ENCODE data around the gene MFSD6.
"Not testable (repeated sequence)": the region's sequence is repeated elsewhere in the genome, so short reads cannot be mapped to it uniquely, and the experiment has no call there.

MFSD6 gene

GRCh38 chr2:190417045-190417842 lies 9.1 kb downstream of the MFSD6 start:
- WGBS, 2 experiments (ENCODE audit: insufficient coverage in 2 of 2): 87 to 89% methylated on average over 5 of the region's 9 CpGs
- Histone ChIP-seq H3K27ac (ENCODE audit: low read depth, low read length, severe bottlenecking) (no peak overlapping the region), H3K4me1 (ENCODE audit: control insufficient read depth, insufficient read depth, low read length, poor library complexity, severe bottlenecking) (no peaks in the 10 kb centered on the region)

GRCh38 chr2:190418727-190419126 lies 10.6 kb downstream of the MFSD6 start:
- Histone ChIP-seq H3K27ac (ENCODE audit: low read depth, low read length, severe bottlenecking) (no peak overlapping the region), H3K4me3 (ENCODE audit: extremely low read depth, insufficient read depth, low read length, poor library complexity, severe bottlenecking) (no peak overlapping the region), H3K9me3 (ENCODE audit: control insufficient read depth, low read length) (no peaks in the 10 kb centered on the region), H3K36me3 (ENCODE audit: control insufficient read depth, insufficient read depth, low read length) (no peaks in the 10 kb centered on the region), H3K4me1 (ENCODE audit: control insufficient read depth, insufficient read depth, low read length, poor library complexity, severe bottlenecking) (no peaks in the 10 kb centered on the region)
- WGBS, 2 experiments (ENCODE audit: insufficient coverage in 2 of 2): 82 to 83% methylated on average over 1 of the region's 1 CpG

More at GRCh38 chr2:190417045-190417842, 9.1 kb downstream of the MFSD6 start:
- no peak overlapping the region for H3K4me3 ChIP-seq (ENCODE audit: extremely low read depth, insufficient read depth, low read length, poor library complexity, severe bottlenecking)
- H3K36me3 ChIP-seq (ENCODE audit: control insufficient read depth, insufficient read depth, low read length): no peaks in the 10 kb centered on the region
- H3K9me3 ChIP-seq (ENCODE audit: control insufficient read depth, low read length): no peaks in the 10 kb centered on the region

- Histone ChIP-seq H3K9me3 (ENCODE audit: control insufficient read depth, low read length) (no peaks in the 10 kb centered on the region), H3K27ac (ENCODE audit: low read depth, low read length, severe bottlenecking) (no peak overlapping the region), H3K36me3 (ENCODE audit: control insufficient read depth, insufficient read depth, low read length) (no peaks in the 10 kb centered on the region), H3K4me1 (ENCODE audit: control insufficient read depth, insufficient read depth, low read length, poor library complexity, severe bottlenecking) (no peaks in the 10 kb centered on the region), H3K4me3 (ENCODE audit: extremely low read depth, insufficient read depth, low read length, poor library complexity, severe bottlenecking) (no peak overlapping the region)
- no CpG with 5 or more reads among the region's 1 CpG for WGBS, 2 experiments (ENCODE audit: insufficient coverage in 2 of 2)
Observed at GRCh38 chr2:190420801-190421200, 12.6 kb downstream of the MFSD6 start.

- H3K27ac ChIP-seq (ENCODE audit: low read depth, low read length, severe bottlenecking): no peak overlapping the region
- H3K9me3 ChIP-seq (ENCODE audit: control insufficient read depth, low read length): no peaks in the 10 kb centered on the region
- whole genome bisulfite sequencing, 2 experiments (ENCODE audit: insufficient coverage in 2 of 2): 80 to 88% methylated on average over 1 of the region's 1 CpG
- no peak overlapping the region for H3K4me3 ChIP-seq (ENCODE audit: extremely low read depth, insufficient read depth, low read length, poor library complexity, severe bottlenecking)
- no peaks in the 10 kb centered on the region for H3K4me1 ChIP-seq (ENCODE audit: control insufficient read depth, insufficient read depth, low read length, poor library complexity, severe bottlenecking)
- no peaks in the 10 kb centered on the region for H3K36me3 ChIP-seq (ENCODE audit: control insufficient read depth, insufficient read depth, low read length)
Observed at GRCh38 chr2:190425221-190425866, 17.2 kb downstream of the MFSD6 start.

- no peaks in the 10 kb centered on the region for H3K4me1 ChIP-seq (ENCODE audit: control insufficient read depth, insufficient read depth, low read length, poor library complexity, severe bottlenecking)
- no peak overlapping the region for H3K27ac ChIP-seq (ENCODE audit: low read depth, low read length, severe bottlenecking)
- no peaks in the 10 kb centered on the region for H3K9me3 ChIP-seq (ENCODE audit: control insufficient read depth, low read length)
- no peak overlapping the region for H3K4me3 ChIP-seq (ENCODE audit: extremely low read depth, insufficient read depth, low read length, poor library complexity, severe bottlenecking)
- no peaks in the 10 kb centered on the region for H3K36me3 ChIP-seq (ENCODE audit: control insufficient read depth, insufficient read depth, low read length)
Observed at GRCh38 chr2:190425883-190426658, 17.9 kb downstream of the MFSD6 start.

GRCh38 chr2:190430866-190431265 lies 22.7 kb downstream of the MFSD6 start:
- H3K4me1 ChIP-seq (ENCODE audit: control insufficient read depth, insufficient read depth, low read length, poor library complexity, severe bottlenecking); H3K9me3 ChIP-seq (ENCODE audit: control insufficient read depth, low read length); H3K4me3 ChIP-seq (ENCODE audit: extremely low read depth, insufficient read depth, low read length, poor library complexity, severe bottlenecking); H3K36me3 ChIP-seq (ENCODE audit: control insufficient read depth, insufficient read depth, low read length); H3K27ac ChIP-seq (ENCODE audit: low read depth, low read length, severe bottlenecking): not testable (repeated sequence)
- 98 to 100% methylated on average over 9 to 16 of the region's 26 CpGs for WGBS, 2 experiments (ENCODE audit: insufficient coverage in 2 of 2)

- Histone ChIP-seq H3K4me3 (ENCODE audit: extremely low read depth, insufficient read depth, low read length, poor library complexity, severe bottlenecking) (no peak overlapping the region), H3K36me3 (ENCODE audit: control insufficient read depth, insufficient read depth, low read length) (no peaks in the 10 kb centered on the region), H3K4me1 (ENCODE audit: control insufficient read depth, insufficient read depth, low read length, poor library complexity, severe bottlenecking) (no peaks in the 10 kb centered on the region), H3K27ac (ENCODE audit: low read depth, low read length, severe bottlenecking) (no peak overlapping the region), H3K9me3 (ENCODE audit: control insufficient read depth, low read length) (no peaks in the 10 kb centered on the region)
Observed at GRCh38 chr2:190431907-190432306, 23.8 kb downstream of the MFSD6 start.

- 88% methylated on average over 1 to 4 of the region's 5 CpGs for WGBS, 2 experiments (ENCODE audit: insufficient coverage in 2 of 2)
- H3K4me1 ChIP-seq (ENCODE audit: control insufficient read depth, insufficient read depth, low read length, poor library complexity, severe bottlenecking): no peaks in the 10 kb centered on the region
- H3K36me3 ChIP-seq (ENCODE audit: control insufficient read depth, insufficient read depth, low read length): no peaks in the 10 kb centered on the region
- H3K9me3 ChIP-seq (ENCODE audit: control insufficient read depth, low read length): no peaks in the 10 kb centered on the region
- no peak overlapping the region for H3K27ac ChIP-seq (ENCODE audit: low read depth, low read length, severe bottlenecking)
- H3K4me3 ChIP-seq (ENCODE audit: extremely low read depth, insufficient read depth, low read length, poor library complexity, severe bottlenecking): no peak overlapping the region
Observed at GRCh38 chr2:190432567-190433231, 24.5 kb downstream of the MFSD6 start.

GRCh38 chr2:190435031-190435670 lies 27.0 kb downstream of the MFSD6 start:
- Histone ChIP-seq H3K4me1 (ENCODE audit: control insufficient read depth, insufficient read depth, low read length, poor library complexity, severe bottlenecking) (no peaks in the 10 kb centered on the region), H3K36me3 (ENCODE audit: control insufficient read depth, insufficient read depth, low read length) (no peaks in the 10 kb centered on the region), H3K4me3 (ENCODE audit: extremely low read depth, insufficient read depth, low read length, poor library complexity, severe bottlenecking) (no peak overlapping the region), H3K27ac (ENCODE audit: low read depth, low read length, severe bottlenecking) (no peak overlapping the region), H3K9me3 (ENCODE audit: control insufficient read depth, low read length) (no peaks in the 10 kb centered on the region)
- WGBS, 2 experiments (ENCODE audit: insufficient coverage in 2 of 2): 80 to 100% methylated on average over 1 of the region's 2 CpGs

GRCh38 chr2:190436557-190436956 lies 28.4 kb downstream of the MFSD6 start:
- no peak overlapping the region for H3K27ac ChIP-seq (ENCODE audit: low read depth, low read length, severe bottlenecking)
- H3K9me3 ChIP-seq (ENCODE audit: control insufficient read depth, low read length): no peaks in the 10 kb centered on the region
- no peaks in the 10 kb centered on the region for H3K4me1 ChIP-seq (ENCODE audit: control insufficient read depth, insufficient read depth, low read length, poor library complexity, severe bottlenecking)
- H3K36me3 ChIP-seq (ENCODE audit: control insufficient read depth, insufficient read depth, low read length): no peaks in the 10 kb centered on the region
- WGBS, 2 experiments (ENCODE audit: insufficient coverage in 2 of 2): 93 to 96% methylated on average over 4 to 5 of the region's 5 CpGs
- no peak overlapping the region for H3K4me3 ChIP-seq (ENCODE audit: extremely low read depth, insufficient read depth, low read length, poor library complexity, severe bottlenecking)

All from mesodermal cell (in vitro differentiated cells).